GM23338 (cell line): Measurements from ENCODE around the gene FGF1. TPM values are rescaled to one million over a fixed set of nuclear protein-coding genes. Genes with fewer than 3 reads are reported as not detected.

Experiments used
- ATAC-seq: fragments of 200-7000 bp; cut with Tn5 transposase; 3 replicates; pipeline ENCODE4 v1.9.1; 2020
- DNase-seq: peaks from one replicate; pipeline ENCODE4 v3.0.0-alpha.2; 2015; ENCODE audit warnings: low spot score
- H2AFZ ChIP-seq: fragments of 200-600 bp; sonication (generic); 2 replicates; pipeline ENCODE4 v1.8.0; 2016; ENCODE audit warnings: antibody characterized with exemption, mild to moderate bottlenecking, moderate library complexity
- H3F3A ChIP-seq: fragments of 200-600 bp; sonication (generic); replicated peaks from 2 replicates; pipeline ENCODE4 v1.8.0; 2017; ENCODE audit warnings: antibody characterized with exemption, mixed run types, low read depth
- H3K27ac ChIP-seq: fragments of 200-600 bp; sonication (generic); 2 replicates; pipeline ENCODE4 v1.6.1; 2016; ENCODE audit warnings: low read depth
- H3K27me3 ChIP-seq: fragments of 200-600 bp; sonication (generic); 2 replicates; pipeline ENCODE4 v1.8.0; 2016; ENCODE audit warnings: mild to moderate bottlenecking, mixed run types, moderate library complexity; ENCODE audit not compliant: insufficient read depth
- H3K36me3 ChIP-seq: fragments of 200-600 bp; sonication (generic); 2 replicates; pipeline ENCODE4 v1.8.0; 2016; ENCODE audit warnings: mild to moderate bottlenecking; ENCODE audit not compliant: insufficient read depth
- H3K4me1 ChIP-seq: fragments of 200-600 bp; sonication (generic); 2 replicates; pipeline ENCODE4 v1.8.0; 2016; ENCODE audit warnings: mild to moderate bottlenecking, moderate library complexity; ENCODE audit not compliant: insufficient read depth
- H3K4me2 ChIP-seq: fragments of 200-600 bp; sonication (generic); 2 replicates; pipeline ENCODE4 v1.7.1; 2017; ENCODE audit warnings: mixed run types
- H3K4me3 ChIP-seq: fragments of 200-600 bp; sonication (generic); 2 replicates; pipeline ENCODE4 v1.6.1; 2016; ENCODE audit warnings: mixed run types
- H3K79me2 ChIP-seq: fragments of 200-600 bp; sonication (generic); replicated peaks from 2 replicates; pipeline ENCODE4 v1.8.0; 2017; ENCODE audit warnings: mild to moderate bottlenecking; ENCODE audit not compliant: insufficient read depth
- H3K9me2 ChIP-seq: fragments of 200-600 bp; sonication (generic); 2 replicates; pipeline ENCODE4 v1.8.0; 2017; ENCODE audit not compliant: insufficient read depth
- H4K20me1 ChIP-seq: fragments of 200-600 bp; sonication (generic); replicated peaks from 2 replicates; pipeline ENCODE4 v1.8.0; 2017; ENCODE audit warnings: mild to moderate bottlenecking; ENCODE audit not compliant: insufficient read depth
- H3K27ac Mint-ChIP-seq: 2 replicates; pipeline ENCODE4 v1.8.0; 2020; ENCODE audit warnings: inconsistent platforms, mild to moderate bottlenecking, moderate library complexity, mixed read lengths
- H3K27me3 Mint-ChIP-seq: 3 replicates; pipeline ENCODE4 v1.8.0; 2022; ENCODE audit warnings: low read depth, mild to moderate bottlenecking, moderate library complexity, mixed read lengths, inconsistent platforms; ENCODE audit not compliant: insufficient read depth, poor library complexity
- H3K36me3 Mint-ChIP-seq: 3 replicates; pipeline ENCODE4 v1.8.0; 2021; ENCODE audit warnings: low read depth, mild to moderate bottlenecking, inconsistent platforms, moderate library complexity, mixed read lengths
- H3K4me1 Mint-ChIP-seq: 3 replicates; pipeline ENCODE4 v1.8.0; 2020; ENCODE audit warnings: mild to moderate bottlenecking, inconsistent platforms, mixed read lengths
- H3K4me3 Mint-ChIP-seq: 3 replicates; pipeline ENCODE4 v1.8.0; 2021; ENCODE audit warnings: moderate library complexity, mild to moderate bottlenecking, inconsistent platforms, mixed read lengths
- H3K9me3 Mint-ChIP-seq: 3 replicates; pipeline ENCODE4 v1.8.0; 2020; ENCODE audit warnings: moderate library complexity, mild to moderate bottlenecking, inconsistent platforms, mixed read lengths
- CREB1 ChIP-seq: fragments of 250-450 bp; sonication (Bioruptor Pico); IDR thresholded peaks from 2 replicates; pipeline ENCODE4 v1.5.0; 2020; ENCODE audit warnings: low read depth, mild to moderate bottlenecking, moderate library complexity
- CTCF ChIP-seq, 2 experiments: fragments of 200-600 bp in 1 of 2; sonication (generic) in 1 of 2; conservative IDR thresholded peaks; 2 replicates each; pipeline versions ENCODE4 v1.5.1 to v1.6.1; 2016 to 2017; ENCODE audit warnings: antibody characterized with exemption in 2 of 2, low read depth in 2 of 2, mild to moderate bottlenecking in 2 of 2, moderate library complexity in 1 of 2
- ETS1 ChIP-seq: IDR thresholded peaks from 2 replicates; pipeline ENCODE4 v1.6.1; 2016; ENCODE audit warnings: antibody characterized with exemption
- EZH2 ChIP-seq: fragments of 200-600 bp; sonication (generic); IDR thresholded peaks from one replicate; pipeline ENCODE4 v1.8.0; 2017; ENCODE audit warnings: antibody characterized with exemption, mild to moderate bottlenecking, low read depth; ENCODE audit not compliant: unreplicated experiment
- EZH2phosphoT487 ChIP-seq: fragments of 200-600 bp; sonication (generic); IDR thresholded peaks from one replicate; pipeline ENCODE4 v1.8.1; 2018; ENCODE audit warnings: antibody characterized with exemption; ENCODE audit not compliant: unreplicated experiment
- JUNB ChIP-seq: IDR thresholded peaks from one replicate; pipeline ENCODE4 v1.6.1; 2016; ENCODE audit warnings: antibody characterized with exemption; ENCODE audit not compliant: unreplicated experiment
- NANOG ChIP-seq: IDR thresholded peaks from 2 replicates; pipeline ENCODE4 v1.6.1; 2016; ENCODE audit warnings: antibody characterized with exemption, borderline replicate concordance
- POLR2AphosphoS5 ChIP-seq: IDR thresholded peaks from 2 replicates; pipeline ENCODE4 v1.6.1; 2016; ENCODE audit warnings: antibody characterized with exemption, low read depth
- REST ChIP-seq: IDR thresholded peaks from one replicate; pipeline ENCODE4 v1.6.1; 2018; ENCODE audit warnings: antibody characterized with exemption; ENCODE audit not compliant: unreplicated experiment
- STAT1 ChIP-seq: IDR thresholded peaks from one replicate; pipeline ENCODE4 v1.6.1; 2016; ENCODE audit warnings: antibody characterized with exemption; ENCODE audit not compliant: unreplicated experiment
- ZNF114 ChIP-seq: fragments of 250-450 bp; sonication (Bioruptor Pico); IDR thresholded peaks from 2 replicates; pipeline ENCODE4 v1.5.0; 2020; ENCODE audit warnings: mild to moderate bottlenecking, moderate library complexity
- ZNF331 ChIP-seq: fragments of 250-450 bp; sonication (Bioruptor Pico); IDR thresholded peaks from 2 replicates; pipeline ENCODE4 v1.5.0; 2020; ENCODE audit warnings: low read depth, mild to moderate bottlenecking, moderate library complexity
- ZNF462 ChIP-seq: fragments of 250-450 bp; sonication (Bioruptor Pico); IDR thresholded peaks from 2 replicates; pipeline ENCODE4 v1.5.0; 2020; ENCODE audit warnings: mild to moderate bottlenecking, moderate library complexity
- polyA plus RNA-seq: library from polyadenylated mRNA; unstranded; fragments of >200 nt; fragmentation: Nextera tagmentation; extraction: Ambion mirVana; gene quantifications from 2 replicates; pipeline ENCODE4 v1.2.1, GENCODE V29; 2016
- total RNA-seq: library from RNA; depleted of rRNA; stranded (reverse); fragments of >200 nt; shearing (Covaris generic); gene quantifications from 2 replicates; pipeline ENCODE4 v1.2.3, GENCODE V29; 2014

FGF1 gene
- total and polyA plus RNA-seq, 2 experiments from 2014 or later: 0.21 to 0.34 TPM

- Histone ChIP-seq H3K27me3 (no peaks in the 10 kb centered on the region), H3K27ac (no peak overlapping the region), H3K4me3 (no peak overlapping the region), H3K4me1 (0 out of 2 replicates have a peak, but pooled peaks cover 10% of the 10 kb centered on the region), H3K36me3 (no peaks in the 10 kb centered on the region), H4K20me1 (no peaks in the 10 kb centered on the region), H3F3A (no peaks in the 10 kb centered on the region), H3K79me2 (no peaks in the 10 kb centered on the region), H2AFZ (0 out of 2 replicates have a peak overlapping the region, but pooled peaks have one; percentile 16), H3K4me2 (no peak overlapping the region), H3K9me2 (peaks cover 3% of the 10 kb centered on the region; the same call in 1 of the 2 replicates)
- Mint-ChIP-seq H3K36me3 (no peaks in the 10 kb centered on the region), H3K4me3 (no peak overlapping the region), H3K27me3 (peaks cover 5% of the 10 kb centered on the region), H3K27ac (no peak overlapping the region), H3K9me3 (no peaks in the 10 kb centered on the region), H3K4me1 (peaks cover 14% of the 10 kb centered on the region; the same call in 2 of the 3 replicates)
- DNase-seq (no peak), ATAC-seq (no peak)
- TF ChIP-seq EZH2phosphoT487 (no peak), CREB1 (CRISPR knock-in tag) (no peak), NANOG (no peak), EZH2 (no peak), POLR2AphosphoS5 (no peak), CTCF (conservative IDR thresholded peaks at IDR 0.05; ENCODE audit: low read depth in 2 of 2) (no peak), JUNB (no peak), ETS1 (no peak), ZNF331 (CRISPR knock-in tag) (no peak), ZNF462 (CRISPR knock-in tag) (no peak), REST (no peak), STAT1 (no peak), ZNF114 (CRISPR knock-in tag) (no peak)
Measured at GRCh38 chr5:142592365-142592764, 93.5 kb downstream of the FGF1 start.
